ENCODE measurements around the gene POLR3C. TPM values are rescaled to one million over a fixed set of nuclear protein-coding genes. Genes with fewer than 3 reads are reported as not detected.

POLR3C gene
- total and polyA plus RNA-seq, 2 donors (not counting 1 experiment from before 2014, with no cell fraction given) = 38.3 to 45.1 TPM

DNA sequence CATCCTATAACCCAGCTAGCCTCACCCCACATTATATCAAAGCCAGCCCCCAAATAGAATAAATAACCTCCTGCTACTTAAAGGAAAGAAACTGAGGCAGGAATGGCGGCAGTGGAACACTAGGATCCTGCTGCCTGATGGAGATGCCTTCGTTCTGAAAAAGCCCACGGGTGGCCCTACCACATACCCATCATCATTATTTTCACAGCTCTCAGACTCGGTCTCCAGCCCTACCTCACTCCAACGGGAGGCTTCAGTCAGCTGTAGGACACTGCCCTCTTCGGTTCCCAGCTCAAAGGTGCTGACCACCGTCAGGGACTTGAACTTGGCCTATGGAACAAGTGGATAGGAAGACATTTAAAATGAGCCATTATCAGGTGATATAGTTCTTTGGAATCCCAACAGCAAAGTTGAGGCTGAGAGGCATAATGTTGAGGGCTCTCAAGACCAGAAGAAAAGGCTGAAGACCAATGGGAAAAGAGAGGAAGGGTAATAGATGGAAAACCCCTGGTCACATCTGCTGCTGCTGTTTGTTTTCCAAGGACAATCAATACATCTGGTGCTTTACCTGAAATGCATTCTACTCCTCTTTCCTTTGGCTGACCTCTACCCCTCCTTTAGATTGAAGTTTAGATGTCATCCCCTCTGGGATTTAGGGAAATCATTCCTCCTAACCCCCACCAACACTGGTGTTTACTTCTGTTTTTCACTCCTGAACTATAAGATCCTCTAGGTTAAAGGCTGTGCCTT, 69.5 kb downstream of the POLR3C start:
- no peaks in the 10 kb centered on the region for H3K79me2 ChIP-seq (ENCODE audit: control insufficient read depth, insufficient read depth, low read length)
- no peaks in the 10 kb centered on the region for H3K36me3 ChIP-seq (ENCODE audit: control insufficient read depth, insufficient read depth, low read length)
- TF ChIP-seq EZH2 (IDR thresholded peaks at IDR 0.05; ENCODE audit: low read length, missing control alignments) = no peak
- TF ChIP-seq, protein P1, sequence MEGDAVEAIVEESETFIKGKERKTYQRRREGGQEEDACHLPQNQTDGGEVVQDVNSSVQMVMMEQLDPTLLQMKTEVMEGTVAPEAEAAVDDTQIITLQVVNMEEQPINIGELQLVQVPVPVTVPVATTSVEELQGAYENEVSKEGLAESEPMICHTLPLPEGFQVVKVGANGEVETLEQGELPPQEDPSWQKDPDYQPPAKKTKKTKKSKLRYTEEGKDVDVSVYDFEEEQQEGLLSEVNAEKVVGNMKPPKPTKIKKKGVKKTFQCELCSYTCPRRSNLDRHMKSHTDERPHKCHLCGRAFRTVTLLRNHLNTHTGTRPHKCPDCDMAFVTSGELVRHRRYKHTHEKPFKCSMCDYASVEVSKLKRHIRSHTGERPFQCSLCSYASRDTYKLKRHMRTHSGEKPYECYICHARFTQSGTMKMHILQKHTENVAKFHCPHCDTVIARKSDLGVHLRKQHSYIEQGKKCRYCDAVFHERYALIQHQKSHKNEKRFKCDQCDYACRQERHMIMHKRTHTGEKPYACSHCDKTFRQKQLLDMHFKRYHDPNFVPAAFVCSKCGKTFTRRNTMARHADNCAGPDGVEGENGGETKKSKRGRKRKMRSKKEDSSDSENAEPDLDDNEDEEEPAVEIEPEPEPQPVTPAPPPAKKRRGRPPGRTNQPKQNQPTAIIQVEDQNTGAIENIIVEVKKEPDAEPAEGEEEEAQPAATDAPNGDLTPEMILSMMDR (conservative IDR thresholded peaks at IDR 0.05 in 1 of 2, IDR thresholded peaks at IDR 0.05 in 1 of 2; ENCODE audit: low read depth in 1 of 2, low read length in 2 of 2) = no peak
- H3K4me1 ChIP-seq (ENCODE audit: control insufficient read depth, extremely low read depth, insufficient read depth, low read length) = peaks cover 19% of the 10 kb centered on the region
- H3K27ac ChIP-seq (ENCODE audit: insufficient read depth, low read length) = no peak overlapping the region
- no peak overlapping the region for H3K9ac ChIP-seq (ENCODE audit: insufficient read depth, low read length)
- H3K9me3 ChIP-seq (ENCODE audit: control insufficient read depth, insufficient read depth, low read depth, low read length) = no peaks in the 10 kb centered on the region
- no peak for DNase-seq (ENCODE audit: low read depth in 2 of 2)
- no peak overlapping the region for H3K4me3 ChIP-seq (replicated peaks in 1 of 4; ENCODE audit: control extremely low read depth in 1 of 4, insufficient read depth in 1 of 4, low read depth in 3 of 4, low read length in 4 of 4)
- no peak overlapping the region for H3K4me2 ChIP-seq (ENCODE audit: extremely low read depth, insufficient read depth, low read length)
- H3K27me3 ChIP-seq (ENCODE audit: control insufficient read depth, insufficient read depth, low read length) = no peaks in the 10 kb centered on the region
- H4K20me1 ChIP-seq (ENCODE audit: control insufficient read depth, extremely low read depth, insufficient read depth, low read length) = no peaks in the 10 kb centered on the region
- no peak overlapping the region for H2AFZ ChIP-seq (ENCODE audit: low read length)

Other genes with a start within 250 kb of the POLR3C start
- gene GPR89A, start 216.2 kb upstream of the POLR3C start, total RNA-seq = 22.1 and 23.6 TPM in 2 replicates
- 25.4 and 30.8 TPM in 2 replicates for gene GPR89A, start 216.2 kb upstream of the POLR3C start, polyA plus RNA-seq
- gene PDZK1, start 116.8 kb upstream of the POLR3C start, total RNA-seq = 0.26 and 1.5 TPM in 2 replicates
- 0.91 and 2.3 TPM in 2 replicates for gene PDZK1, start 116.8 kb upstream of the POLR3C start, polyA plus RNA-seq
- gene CD160, start 104.7 kb upstream of the POLR3C start, total RNA-seq = not detected in 2 replicates
- 0.05 TPM in 1 of 2 replicates, not detected in the other for gene CD160, start 104.7 kb upstream of the POLR3C start, polyA plus RNA-seq
- gene RNF115, start 105 bp upstream of the POLR3C start, total RNA-seq = 9.2 and 19.8 TPM in 2 replicates
- 16.2 and 25.5 TPM in 2 replicates for gene RNF115, start 105 bp upstream of the POLR3C start, polyA plus RNA-seq
- 2.1 and 5.1 TPM in 2 replicates for gene NUDT17, start 21.4 kb downstream of the POLR3C start, total RNA-seq
- gene NUDT17, start 21.4 kb downstream of the POLR3C start, polyA plus RNA-seq = 3.4 and 4.5 TPM in 2 replicates
- 5.1 and 8.9 TPM in 2 replicates for gene PIAS3, start 34.9 kb downstream of the POLR3C start, total RNA-seq
- 22.9 and 29.3 TPM in 2 replicates for gene PIAS3, start 34.9 kb downstream of the POLR3C start, polyA plus RNA-seq
- gene ANKRD35, start 61.7 kb downstream of the POLR3C start, total RNA-seq = 2.3 and 4.5 TPM in 2 replicates
- gene ANKRD35, start 61.7 kb downstream of the POLR3C start, polyA plus RNA-seq = 0.65 and 3.4 TPM in 2 replicates
- gene ITGA10, start 85.8 kb downstream of the POLR3C start, total RNA-seq = 0.51 and 2.8 TPM in 2 replicates
- 1.2 and 1.7 TPM in 2 replicates for gene ITGA10, start 85.8 kb downstream of the POLR3C start, polyA plus RNA-seq
- 21.1 and 28.2 TPM in 2 replicates for gene PEX11B, start 94.5 kb downstream of the POLR3C start, total RNA-seq
- gene PEX11B, start 94.5 kb downstream of the POLR3C start, polyA plus RNA-seq = 34.3 and 41.3 TPM in 2 replicates
- 56.6 and 61.9 TPM in 2 replicates for gene RBM8A, start 103.3 kb downstream of the POLR3C start, total RNA-seq
- 137 and 235 TPM in 2 replicates for gene RBM8A, start 103.3 kb downstream of the POLR3C start, polyA plus RNA-seq
- gene LIX1L, start 133.8 kb downstream of the POLR3C start, total RNA-seq = 10.5 and 14.2 TPM in 2 replicates
- 63.3 and 65.7 TPM in 2 replicates for gene LIX1L, start 133.8 kb downstream of the POLR3C start, polyA plus RNA-seq
- gene ANKRD34A, start 140.4 kb downstream of the POLR3C start, total RNA-seq = 0.26 and 1.2 TPM in 2 replicates
- 1.9 and 2.6 TPM in 2 replicates for gene ANKRD34A, start 140.4 kb downstream of the POLR3C start, polyA plus RNA-seq
- 15.4 and 23.8 TPM in 2 replicates for gene POLR3GL, start 140.5 kb downstream of the POLR3C start, total RNA-seq
- gene POLR3GL, start 140.5 kb downstream of the POLR3C start, polyA plus RNA-seq = 22.6 and 23.3 TPM in 2 replicates
- 361 and 773 TPM in 2 replicates for gene TXNIP, start 172.4 kb downstream of the POLR3C start, total RNA-seq
- gene TXNIP, start 172.4 kb downstream of the POLR3C start, polyA plus RNA-seq = 61.1 and 204 TPM in 2 replicates
- not detected in 2 replicates for gene HJV, start 197.5 kb downstream of the POLR3C start, total RNA-seq
- gene HJV, start 197.5 kb downstream of the POLR3C start, polyA plus RNA-seq = not detected in 2 replicates

Data from fibroblast of lung (primary cell).